ENCODE results near the gene TRIM44. TPM values are rescaled to one million over a fixed set of nuclear protein-coding genes. Genes with fewer than 3 reads are reported as not detected.

The TRIM44 gene
- polyA plus RNA-seq, 2 of the 4 experiments (the other 2 are of a cell fraction): 19.3 to 70.4 TPM

DNA sequence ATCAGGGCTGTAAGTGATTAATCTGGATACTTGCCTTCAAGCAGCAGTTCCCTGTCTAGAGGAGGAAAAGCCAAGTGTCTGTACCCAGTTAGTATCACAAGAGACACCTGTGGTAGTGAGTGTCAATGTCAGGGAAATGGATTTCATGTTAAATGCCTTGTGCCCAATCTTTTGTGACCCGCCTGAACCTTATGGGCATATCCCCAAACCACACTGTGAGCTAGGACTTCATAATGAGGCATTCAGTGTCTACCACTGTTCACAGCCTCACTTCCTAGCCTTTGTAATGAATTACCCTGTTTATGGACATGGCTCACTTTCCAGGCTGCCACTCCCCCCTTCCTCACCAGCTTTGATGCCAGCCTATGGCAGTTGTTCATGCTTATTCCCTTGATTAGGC is 125.1 kb downstream of the TRIM44 start (continued):
- no peak for TF ChIP-seq HOXB13 (CRISPR knock-in tag; IDR thresholded peaks at IDR 0.05; ENCODE audit: low read depth)
- no peak for TF ChIP-seq JUNB (IDR thresholded peaks at IDR 0.05)
- no peak for TF ChIP-seq RFX5 (IDR thresholded peaks at IDR 0.05)
- TF ChIP-seq ZSCAN20 (CRISPR knock-in tag; IDR thresholded peaks at IDR 0.05): no peak
- TF ChIP-seq RAD21 (conservative IDR thresholded peaks at IDR 0.05 in 1 of 2, IDR thresholded peaks at IDR 0.05 in 1 of 2): no peak
- no peak for TF ChIP-seq MAZ (IDR thresholded peaks at IDR 0.05; ENCODE audit: borderline replicate concordance, low read depth, low read length)
- TF ChIP-seq FOSL2 (IDR thresholded peaks at IDR 0.05): no peak
- TF ChIP-seq FOSL2 (CRISPR knock-in tag; IDR thresholded peaks at IDR 0.05): no peak

DNA sequence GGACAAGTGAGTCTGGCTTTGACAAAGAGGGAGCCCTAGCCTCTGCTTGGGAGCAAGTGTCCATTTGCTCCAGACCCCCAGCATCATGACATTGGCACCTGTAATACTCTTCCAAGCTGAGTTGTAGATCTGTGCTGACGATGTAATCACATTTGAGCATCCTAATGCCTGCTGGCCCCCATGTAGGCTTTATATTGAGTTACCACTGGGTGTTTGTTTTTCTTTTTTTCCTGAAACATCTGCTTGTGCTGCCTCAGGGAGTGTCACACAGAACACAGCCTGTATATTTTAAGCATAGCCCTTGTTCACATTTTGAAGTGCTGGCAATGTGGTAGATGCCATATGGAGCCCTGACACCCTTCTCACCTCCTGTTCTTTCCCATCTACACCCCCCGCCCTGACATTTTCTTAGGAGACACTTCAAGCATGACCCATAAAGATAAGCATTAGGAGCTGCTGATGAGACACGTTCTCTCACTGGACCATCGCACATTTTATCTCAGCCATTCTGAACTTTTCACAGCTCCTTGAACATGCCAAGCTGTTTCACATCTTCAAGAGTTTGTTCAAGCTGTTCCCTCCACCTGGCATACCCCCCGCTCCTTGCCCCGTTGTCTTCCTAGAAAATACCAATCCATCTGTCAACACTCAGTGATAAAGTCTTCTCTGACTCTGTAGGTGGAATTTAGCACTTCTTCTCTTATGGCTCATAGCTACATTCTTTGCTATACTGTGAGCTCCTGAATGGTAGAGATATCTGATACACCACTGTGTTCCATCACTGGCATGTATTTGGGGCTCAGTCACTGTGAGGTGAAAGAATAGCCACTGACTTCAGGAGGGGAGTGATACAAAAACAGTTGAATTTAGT is 128.7 kb downstream of the TRIM44 start:
- WGBS (ENCODE audit: missing lambda C conversion rate): 79% methylated on average over 6 of the region's 6 CpGs
- ATAC-seq: no peak
- Histone ChIP-seq H3K4me2 (no peak overlapping the region), H3K27ac (no peak overlapping the region), H3K4me3 (no peak overlapping the region), H3K4me1 (peaks cover 12% of the 10 kb centered on the region), H3K9me3 (no peaks in the 10 kb centered on the region)
- no peak for FAIRE-seq
- no peak for DNase-seq (ENCODE audit: low read depth in 1 of 2, low spot score in 1 of 2)
- ChIA-PET CTCF (interaction anchor here (0.7 to 6.9 kb wide), 2 partner anchors 10 to 31 kb away, joined by 3 to 28 read pairs; no protein-coding TSS in a partner anchor), POLR2A (no interaction called here)
- no peak for TF ChIP-seq GATA3 (IDR thresholded peaks at IDR 0.05; ENCODE audit: borderline replicate concordance)
- TF ChIP-seq MYC (IDR thresholded peaks at IDR 0.05; ENCODE audit: borderline replicate concordance, low read length): no peak
- no peak for TF ChIP-seq KDM5A (IDR thresholded peaks at IDR 0.05)
- TF ChIP-seq ZNF302 (CRISPR knock-in tag; IDR thresholded peaks at IDR 0.05): no peak
- no peak for TF ChIP-seq JUNB (IDR thresholded peaks at IDR 0.05)
- no peak for TF ChIP-seq RAD21 (conservative IDR thresholded peaks at IDR 0.05 in 1 of 2, IDR thresholded peaks at IDR 0.05 in 1 of 2)
- TF ChIP-seq RNF2 (IDR thresholded peaks at IDR 0.05; ENCODE audit: borderline replicate concordance, low read depth): no peak
- TF ChIP-seq CHD4 (IDR thresholded peaks at IDR 0.05; ENCODE audit: borderline replicate concordance): no peak
- no peak for TF ChIP-seq HEYL (CRISPR knock-in tag; IDR thresholded peaks at IDR 0.05)
- no peak for TF ChIP-seq NR3C1 (IDR thresholded peaks at IDR 0.05)
- no peak for TF ChIP-seq CHD2 (IDR thresholded peaks at IDR 0.05; ENCODE audit: low read length, partially characterized antibody)
- no peak for TF ChIP-seq POLR2A (IDR thresholded peaks at IDR 0.05; ENCODE audit: low read length)
- no peak for TF ChIP-seq TFCP2L1 (CRISPR knock-in tag; IDR thresholded peaks at IDR 0.05)
- TF ChIP-seq ZFP36 (IDR thresholded peaks at IDR 0.05; ENCODE audit: borderline replicate concordance, partially characterized antibody): no peak
- no peak for TF ChIP-seq PHF8 (IDR thresholded peaks at IDR 0.05; ENCODE audit: borderline replicate concordance, low read depth)
- TF ChIP-seq CBX2 (IDR thresholded peaks at IDR 0.05; ENCODE audit: borderline replicate concordance, low read depth): no peak
- no peak for TF ChIP-seq HDAC2 (IDR thresholded peaks at IDR 0.05)
- TF ChIP-seq NPAS2 (CRISPR knock-in tag; IDR thresholded peaks at IDR 0.05; ENCODE audit: borderline replicate concordance): no peak
- no peak for TF ChIP-seq ATOH8 (CRISPR knock-in tag; IDR thresholded peaks at IDR 0.05; ENCODE audit: low read depth)

GRCh38 chr11:35792148-35792845 is 129.7 kb downstream of the TRIM44 start:
- no peaks in the 10 kb centered on the region for H3K9me3 ChIP-seq
- POLR2A ChIA-PET: no interaction called here
- CTCF ChIA-PET: interaction anchor here (0.6 to 6.9 kb wide), 3 partner anchors 30 to 653 kb away, joined by 3 to 28 read pairs (median 3); no protein-coding TSS in a partner anchor
- H3K27ac ChIP-seq: no peak overlapping the region
- H3K4me2 ChIP-seq: no peak overlapping the region
- ATAC-seq (no peak), FAIRE-seq (no peak), DNase-seq (ENCODE audit: low read depth in 1 of 2, low spot score in 1 of 2) (no peak)
- no peak overlapping the region for H3K4me3 ChIP-seq
- peaks cover 22% of the 10 kb centered on the region for H3K4me1 ChIP-seq
- 71% methylated on average over 4 of the region's 4 CpGs for WGBS (ENCODE audit: missing lambda C conversion rate)
- TF ChIP-seq MAX (IDR thresholded peaks at IDR 0.05): no peak
- no peak for TF ChIP-seq CHD2 (IDR thresholded peaks at IDR 0.05; ENCODE audit: low read length, partially characterized antibody)
- TF ChIP-seq EHF (CRISPR knock-in tag; IDR thresholded peaks at IDR 0.05): no peak
- no peak for TF ChIP-seq CBX8 (IDR thresholded peaks at IDR 0.05)
- no peak for TF ChIP-seq HES2 (IDR thresholded peaks at IDR 0.05)
- no peak for TF ChIP-seq JUNB (IDR thresholded peaks at IDR 0.05)
- no peak for TF ChIP-seq ELK1 (IDR thresholded peaks at IDR 0.05; ENCODE audit: low read depth, low read length)
- no peak for TF ChIP-seq FOSB (CRISPR knock-in tag; IDR thresholded peaks at IDR 0.05)
- TF ChIP-seq, protein P1, sequence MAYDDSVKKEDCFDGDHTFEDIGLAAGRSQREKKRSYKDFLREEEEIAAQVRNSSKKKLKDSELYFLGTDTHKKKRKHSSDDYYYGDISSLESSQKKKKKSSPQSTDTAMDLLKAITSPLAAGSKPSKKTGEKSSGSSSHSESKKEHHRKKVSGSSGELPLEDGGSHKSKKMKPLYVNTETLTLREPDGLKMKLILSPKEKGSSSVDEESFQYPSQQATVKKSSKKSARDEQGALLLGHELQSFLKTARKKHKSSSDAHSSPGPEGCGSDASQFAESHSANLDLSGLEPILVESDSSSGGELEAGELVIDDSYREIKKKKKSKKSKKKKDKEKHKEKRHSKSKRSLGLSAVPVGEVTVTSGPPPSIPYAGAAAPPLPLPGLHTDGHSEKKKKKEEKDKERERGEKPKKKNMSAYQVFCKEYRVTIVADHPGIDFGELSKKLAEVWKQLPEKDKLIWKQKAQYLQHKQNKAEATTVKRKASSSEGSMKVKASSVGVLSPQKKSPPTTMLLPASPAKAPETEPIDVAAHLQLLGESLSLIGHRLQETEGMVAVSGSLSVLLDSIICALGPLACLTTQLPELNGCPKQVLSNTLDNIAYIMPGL (CRISPR knock-in tag; IDR thresholded peaks at IDR 0.05; ENCODE audit: borderline replicate concordance): no peak

Data from A549 (cell line).